MM.1S (cell line): ENCODE measurements around the gene FXR1.

ENCODE experiments used
- EZH2 ChIP-seq: fragments of 300-600 bp; sonication (generic); optimal IDR thresholded peaks from 2 replicates; pipeline ENCODE3; 2017; ENCODE audit warnings: low read depth, mild to moderate bottlenecking, antibody characterized with exemption, low read length, mixed read lengths
- TF ChIP-seq, protein P1 (sequence below): fragments of 300-600 bp; sonication (generic); IDR thresholded peaks from 2 replicates; pipeline ENCODE4 v1.5.1; 2016; ENCODE audit warnings: antibody characterized with exemption, low read length, mixed read lengths

DNA sequence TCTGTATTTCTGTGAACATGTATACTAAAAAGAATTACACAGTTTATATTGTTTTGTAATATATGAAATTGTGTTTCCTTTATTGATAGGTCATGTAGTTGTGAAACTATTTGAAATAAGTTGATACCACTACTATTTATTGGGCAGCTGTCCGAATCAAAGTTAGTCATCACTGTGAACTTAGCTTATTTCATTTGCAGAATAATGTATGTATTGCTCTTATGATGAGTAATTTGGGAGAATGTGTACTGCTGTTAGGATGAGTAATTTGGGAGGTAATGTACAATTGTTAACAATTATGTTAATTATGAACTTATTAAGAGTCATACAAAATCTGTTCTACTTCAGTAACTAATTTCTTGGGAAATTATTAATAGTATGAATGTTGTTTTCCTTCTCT lies 22.2 kb downstream of the FXR1 start:
- TF ChIP-seq, protein P1, sequence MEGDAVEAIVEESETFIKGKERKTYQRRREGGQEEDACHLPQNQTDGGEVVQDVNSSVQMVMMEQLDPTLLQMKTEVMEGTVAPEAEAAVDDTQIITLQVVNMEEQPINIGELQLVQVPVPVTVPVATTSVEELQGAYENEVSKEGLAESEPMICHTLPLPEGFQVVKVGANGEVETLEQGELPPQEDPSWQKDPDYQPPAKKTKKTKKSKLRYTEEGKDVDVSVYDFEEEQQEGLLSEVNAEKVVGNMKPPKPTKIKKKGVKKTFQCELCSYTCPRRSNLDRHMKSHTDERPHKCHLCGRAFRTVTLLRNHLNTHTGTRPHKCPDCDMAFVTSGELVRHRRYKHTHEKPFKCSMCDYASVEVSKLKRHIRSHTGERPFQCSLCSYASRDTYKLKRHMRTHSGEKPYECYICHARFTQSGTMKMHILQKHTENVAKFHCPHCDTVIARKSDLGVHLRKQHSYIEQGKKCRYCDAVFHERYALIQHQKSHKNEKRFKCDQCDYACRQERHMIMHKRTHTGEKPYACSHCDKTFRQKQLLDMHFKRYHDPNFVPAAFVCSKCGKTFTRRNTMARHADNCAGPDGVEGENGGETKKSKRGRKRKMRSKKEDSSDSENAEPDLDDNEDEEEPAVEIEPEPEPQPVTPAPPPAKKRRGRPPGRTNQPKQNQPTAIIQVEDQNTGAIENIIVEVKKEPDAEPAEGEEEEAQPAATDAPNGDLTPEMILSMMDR, result no peak
- TF ChIP-seq EZH2, result no peak
